IMR-90 (cell line): ENCODE results near the gene USP17L19. TPM values are rescaled to one million over a fixed set of nuclear protein-coding genes. Genes with fewer than 3 reads are reported as not detected.
"Not testable (repeated sequence)": the region's sequence is repeated elsewhere in the genome, so short reads cannot be mapped to it uniquely, and the experiment has no call there.

ENCODE experiments used
- ATAC-seq: fragments of 200-7000 bp; cut with Tn5 transposase; 2 replicates; pipeline ENCODE4 v1.9.1; 2020; ENCODE audit warnings: low read depth, mild to moderate bottlenecking, moderate library complexity
- BruUV-seq: library from RNA; stranded (reverse); fragments of 400-500 nt; replicated peaks from 2 replicates; lab custom pipeline; 2021; lab: Mats Ljungman, UMichigan
- CTCF ChIA-PET: fragments of 300-600 bp; formaldehyde crosslinking; extraction: SDS; loops from one replicate; lab custom pipeline; 2021; ENCODE audit warnings: antibody characterized with exemption; lab: Yijun Ruan, JAX
- POLR2A ChIA-PET: fragments of 300-600 bp; sonication (Branson Sonifier 250); formaldehyde crosslinking; loops from one replicate; lab custom pipeline; 2022; ENCODE audit warnings: antibody characterized with exemption; ENCODE audit not compliant: unreplicated experiment; lab: Charles Lee
- DNase-seq: peaks from one replicate; pipeline ENCODE4 v3.0.0; 2013
- H2AFZ ChIP-seq: replicated peaks from 2 replicates; pipeline ENCODE3; 2013; ENCODE audit warnings: low read length, mild to moderate bottlenecking; ENCODE audit not compliant: poor library complexity
- H2AK5ac ChIP-seq: 2 replicates; pipeline ENCODE4 v1.6.1; 2013; ENCODE audit warnings: low read depth, low read length, inconsistent platforms
- H2AK9ac ChIP-seq: replicated peaks from 2 replicates; pipeline ENCODE3; 2013; ENCODE audit warnings: mild to moderate bottlenecking, low read depth, low read length, moderate library complexity; ENCODE audit not compliant: poor library complexity
- H2BK120ac ChIP-seq: 2 replicates; pipeline ENCODE4 v1.6.1; 2013; ENCODE audit warnings: low read depth, low read length, inconsistent platforms
- H2BK15ac ChIP-seq: 3 replicates; pipeline ENCODE4 v1.6.1; 2013; ENCODE audit warnings: low read depth, low read length, inconsistent platforms
- H2BK20ac ChIP-seq: 2 replicates; pipeline ENCODE4 v1.6.1; 2013; ENCODE audit warnings: low read depth, mild to moderate bottlenecking, inconsistent platforms, low read length, moderate library complexity
- H2BK5ac ChIP-seq: 2 replicates; pipeline ENCODE4 v1.6.1; 2013; ENCODE audit warnings: mild to moderate bottlenecking, low read depth, low read length, inconsistent platforms; ENCODE audit not compliant: poor library complexity, severe bottlenecking
- H3K14ac ChIP-seq: replicated peaks from 2 replicates; pipeline ENCODE4 v1.6.1; 2013; ENCODE audit warnings: low read depth, low read length, inconsistent platforms
- H3K18ac ChIP-seq: 2 replicates; pipeline ENCODE4 v1.6.1; 2013; ENCODE audit warnings: low read depth, low read length, control low read depth
- H3K23ac ChIP-seq: 2 replicates; pipeline ENCODE4 v1.6.1; 2013; ENCODE audit warnings: low read depth, low read length, inconsistent platforms
- H3K27ac ChIP-seq: 2 replicates; pipeline ENCODE4 v1.5.1; 2013; ENCODE audit warnings: mild to moderate bottlenecking, control low read depth, low read length; ENCODE audit not compliant: insufficient read depth
- H3K27me3 ChIP-seq: 2 replicates; pipeline ENCODE4 v1.6.1; 2013; ENCODE audit warnings: low read length; ENCODE audit not compliant: control insufficient read depth, insufficient read depth
- H3K36me3 ChIP-seq: 2 replicates; pipeline ENCODE4 v1.6.1; 2013; ENCODE audit warnings: low read length, mixed read lengths; ENCODE audit not compliant: control insufficient read depth, insufficient read depth
- H3K4ac ChIP-seq: 2 replicates; pipeline ENCODE4 v1.6.1; 2013; ENCODE audit warnings: low read depth, low read length, inconsistent platforms
- H3K4me1 ChIP-seq: 2 replicates; pipeline ENCODE4 v1.6.1; 2013; ENCODE audit warnings: low read length, mixed read lengths; ENCODE audit not compliant: control insufficient read depth, insufficient read depth
- H3K4me2 ChIP-seq: 2 replicates; pipeline ENCODE4 v1.6.1; 2013; ENCODE audit warnings: low read depth, mild to moderate bottlenecking, control low read depth, low read length, moderate library complexity
- H3K4me3 ChIP-seq: 2 replicates; pipeline ENCODE4 v1.5.1; 2013; ENCODE audit warnings: low read depth, mild to moderate bottlenecking, control low read depth, low read length, moderate library complexity; ENCODE audit not compliant: insufficient read depth
- H3K56ac ChIP-seq: 2 replicates; pipeline ENCODE4 v1.6.1; 2013; ENCODE audit warnings: low read length, inconsistent platforms; ENCODE audit not compliant: insufficient read depth; ENCODE audit errors: extremely low read depth
- H3K79me1 ChIP-seq, 2 experiments: 2 replicates each; pipeline ENCODE4 v1.6.1; 2013; ENCODE audit warnings: low read length in 2 of 2, inconsistent platforms in 1 of 2, low read depth in 1 of 2
- H3K9ac ChIP-seq: 2 replicates; pipeline ENCODE4 v1.6.1; 2013; ENCODE audit warnings: low read depth, low read length, control low read depth
- H3K9me1 ChIP-seq: 2 replicates; pipeline ENCODE4 v1.6.1; 2013; ENCODE audit warnings: low read length, inconsistent platforms; ENCODE audit not compliant: insufficient read depth
- H3K9me3 ChIP-seq: 2 replicates; pipeline ENCODE4 v1.6.1; 2013; ENCODE audit warnings: low read length; ENCODE audit not compliant: control insufficient read depth, insufficient read depth
- H4K20me1 ChIP-seq: 2 replicates; pipeline ENCODE4 v1.6.1; 2013; ENCODE audit warnings: low read length, inconsistent platforms; ENCODE audit not compliant: insufficient read depth
- H4K5ac ChIP-seq: 2 replicates; pipeline ENCODE4 v1.6.1; 2013; ENCODE audit warnings: mild to moderate bottlenecking, low read depth, low read length, control low read depth
- H4K8ac ChIP-seq, 2 experiments: 2 replicates each; pipeline ENCODE4 v1.6.1; 2013; ENCODE audit warnings: low read depth in 2 of 2, low read length in 2 of 2, control low read depth in 1 of 2, inconsistent platforms in 1 of 2
- H4K91ac ChIP-seq: 2 replicates; pipeline ENCODE4 v1.6.1; 2013; ENCODE audit warnings: low read depth, low read length, inconsistent platforms; ENCODE audit not compliant: insufficient read depth
- WGBS, 2 experiments: methylation state at CpG; one replicate each; pipeline versions ENCODE4 v1.1.5 to v1.1.7; 2013; ENCODE audit warnings: missing lambda C conversion rate in 2 of 2; ENCODE audit not compliant: insufficient read length in 1 of 2; ENCODE audit errors: extremely low coverage in 2 of 2; 5-methylcytosine and 5-hydroxymethylcytosine counted together
- dilution Hi-C: fragments of 300-500 bp; cut with HindIII; formaldehyde crosslinking; loops from one replicate; pipeline ENCODE4 v1.14.3; 2018; ENCODE audit warnings: low sequenced_read_pairs; ENCODE audit not compliant: unreplicated experiment
- in situ Hi-C: fragments of 300-500 bp; cut with MboI; formaldehyde crosslinking; loops from 3 replicates; pipeline ENCODE4 v1.14.3; 2019; ENCODE audit warnings: low sequenced_read_pairs, inconsistent platforms, mixed read lengths
- intact Hi-C: fragments of 100-400 bp; cut with micrococcal nuclease; formaldehyde crosslinking; loops from 2 replicates; pipeline ENCODE4 v1.10.0; 2022
- polyA plus RNA-seq, 3 experiments: library from polyadenylated mRNA; depleted of rRNA; stranded (reverse); fragments of >200 nt; gene quantifications; 2 replicates each; pipeline ENCODE4 v1.2.3, GENCODE V29; 2012; ENCODE audit warnings: low replicate concordance in 1 of 3
- total RNA-seq: library from RNA; depleted of rRNA; stranded (reverse); fragments of >200 nt; gene quantifications from 2 replicates; pipeline ENCODE4 v1.2.3, GENCODE V29; 2012; rRNA removed

Gene USP17L19
- total and polyA plus RNA-seq, 2 of the 4 experiments (the other 2 are of a cell fraction) = not detected

GRCh38 chr4:9271719-9272118, 18.5 kb downstream of the USP17L19 start:
- H3K56ac ChIP-seq, ATAC-seq, H4K91ac ChIP-seq, BruUV-seq, H2BK15ac ChIP-seq, H3K9me3 ChIP-seq, H3K9me1 ChIP-seq, H3K4me2 ChIP-seq, DNase-seq, H3K18ac ChIP-seq, H3K9ac ChIP-seq, H3K23ac ChIP-seq, H3K4me1 ChIP-seq, POLR2A ChIA-PET, H4K5ac ChIP-seq, intact Hi-C loops, H2BK120ac ChIP-seq, H3K27me3 ChIP-seq, in situ Hi-C loops, H3K79me1 ChIP-seq, dilution Hi-C loops, H3K4me3 ChIP-seq, H3K36me3 ChIP-seq, H2AK5ac ChIP-seq, H2BK5ac ChIP-seq, H4K8ac ChIP-seq, H2AFZ ChIP-seq, CTCF ChIA-PET, H3K14ac ChIP-seq, H2AK9ac ChIP-seq, H2BK20ac ChIP-seq, H4K20me1 ChIP-seq, H3K4ac ChIP-seq, H3K27ac ChIP-seq: not testable (repeated sequence)
- WGBS, 2 experiments = 0% methylated on average over 1 of the region's 10 CpGs; no CpG with 5 or more reads in 1 of the 2 experiments

Other genes with a start within 250 kb of the USP17L19 start
- not detected in 2 replicates for gene FAM90A26, start 83.0 kb upstream of the USP17L19 start, total RNA-seq
- not detected in 2 replicates for gene FAM90A26, start 83.0 kb upstream of the USP17L19 start, polyA plus RNA-seq (2012; rRNA removed)
- not detected in 2 replicates for gene USP17L10, start 42.7 kb upstream of the USP17L19 start, total RNA-seq
- gene USP17L10, start 42.7 kb upstream of the USP17L19 start, polyA plus RNA-seq (2012; rRNA removed) = not detected in 2 replicates
- not detected in 2 replicates for gene USP17L11, start 38.0 kb upstream of the USP17L19 start, total RNA-seq
- gene USP17L11, start 38.0 kb upstream of the USP17L19 start, polyA plus RNA-seq (2012; rRNA removed) = not detected in 2 replicates
- not detected in 2 replicates for gene USP17L12, start 33.2 kb upstream of the USP17L19 start, total RNA-seq
- not detected in 2 replicates for gene USP17L12, start 33.2 kb upstream of the USP17L19 start, polyA plus RNA-seq (2012; rRNA removed)
- gene USP17L13, start 28.5 kb upstream of the USP17L19 start, total RNA-seq = not detected in 2 replicates
- not detected in 2 replicates for gene USP17L13, start 28.5 kb upstream of the USP17L19 start, polyA plus RNA-seq (2012; rRNA removed)
- gene USP17L15, start 19.0 kb upstream of the USP17L19 start, total RNA-seq = not detected in 2 replicates
- not detected in 2 replicates for gene USP17L15, start 19.0 kb upstream of the USP17L19 start, polyA plus RNA-seq (2012; rRNA removed)
- gene USP17L17, start 9.5 kb upstream of the USP17L19 start, total RNA-seq = not detected in 2 replicates
- gene USP17L17, start 9.5 kb upstream of the USP17L19 start, polyA plus RNA-seq (2012; rRNA removed) = not detected in 2 replicates
- gene USP17L18, start 4.7 kb upstream of the USP17L19 start, total RNA-seq = not detected in 2 replicates
- not detected in 2 replicates for gene USP17L18, start 4.7 kb upstream of the USP17L19 start, polyA plus RNA-seq (2012; rRNA removed)
- gene USP17L20, start 4.7 kb downstream of the USP17L19 start, total RNA-seq = not detected in 2 replicates
- not detected in 2 replicates for gene USP17L20, start 4.7 kb downstream of the USP17L19 start, polyA plus RNA-seq (2012; rRNA removed)
- gene USP17L21, start 9.5 kb downstream of the USP17L19 start, total RNA-seq = not detected in 2 replicates
- gene USP17L21, start 9.5 kb downstream of the USP17L19 start, polyA plus RNA-seq (2012; rRNA removed) = not detected in 2 replicates
- gene USP17L22, start 14.2 kb downstream of the USP17L19 start, total RNA-seq = not detected in 2 replicates
- gene USP17L22, start 14.2 kb downstream of the USP17L19 start, polyA plus RNA-seq (2012; rRNA removed) = not detected in 2 replicates
- gene USP17L24, start 71.8 kb downstream of the USP17L19 start, total RNA-seq = not detected in 2 replicates
- not detected in 2 replicates for gene USP17L24, start 71.8 kb downstream of the USP17L19 start, polyA plus RNA-seq (2012; rRNA removed)
- gene USP17L25, start 76.5 kb downstream of the USP17L19 start, total RNA-seq = not detected in 2 replicates
- not detected in 2 replicates for gene USP17L25, start 76.5 kb downstream of the USP17L19 start, polyA plus RNA-seq (2012; rRNA removed)
- not detected in 2 replicates for gene USP17L26, start 81.3 kb downstream of the USP17L19 start, total RNA-seq
- gene USP17L26, start 81.3 kb downstream of the USP17L19 start, polyA plus RNA-seq (2012; rRNA removed) = not detected in 2 replicates
- gene USP17L5, start 86.0 kb downstream of the USP17L19 start, total RNA-seq = not detected in 2 replicates
- gene USP17L5, start 86.0 kb downstream of the USP17L19 start, polyA plus RNA-seq (2012; rRNA removed) = not detected in 2 replicates
- not detected in 2 replicates for gene USP17L27, start 90.8 kb downstream of the USP17L19 start, total RNA-seq
- not detected in 2 replicates for gene USP17L27, start 90.8 kb downstream of the USP17L19 start, polyA plus RNA-seq (2012; rRNA removed)
- gene USP17L28, start 95.5 kb downstream of the USP17L19 start, total RNA-seq = not detected in 2 replicates
- not detected in 2 replicates for gene USP17L28, start 95.5 kb downstream of the USP17L19 start, polyA plus RNA-seq (2012; rRNA removed)
- not detected in 2 replicates for gene USP17L29, start 100.3 kb downstream of the USP17L19 start, total RNA-seq
- not detected in 2 replicates for gene USP17L29, start 100.3 kb downstream of the USP17L19 start, polyA plus RNA-seq (2012; rRNA removed)
- gene USP17L30, start 109.8 kb downstream of the USP17L19 start, total RNA-seq = not detected in 2 replicates
- not detected in 2 replicates for gene USP17L30, start 109.8 kb downstream of the USP17L19 start, polyA plus RNA-seq (2012; rRNA removed)
- not detected in 2 replicates for gene DEFB131A, start 191.0 kb downstream of the USP17L19 start, total RNA-seq
- not detected in 2 replicates for gene DEFB131A, start 191.0 kb downstream of the USP17L19 start, polyA plus RNA-seq (2012; rRNA removed)